Stimulated activated CD8-positive, alpha-beta memory T cell treated with anti-CD3 and anti-CD28 coated beads, Interleukin-12 subunit alpha, Interleukin-12 subunit beta, amount 100 ng/mL, for 24 hours (primary cell): ENCODE data around the gene ACTN1.

Experiments used
- DNase-seq: peaks from one replicate; pipeline ENCODE4 v3.0.0-alpha.2; 2020; ENCODE audit errors: extremely low read depth

The ACTN1 gene

GRCh38 chr14:68891851-68892660, 87.0 kb downstream of the ACTN1 start:
- DNase-seq: no peak

GRCh38 chr14:68890173-68890931, 88.8 kb downstream of the ACTN1 start:
- no peak for DNase-seq

- DNase-seq: no peak
Measured at GRCh38 chr14:68888883-68889282, 90.2 kb downstream of the ACTN1 start.

GRCh38 chr14:68888025-68888850, 90.9 kb downstream of the ACTN1 start:
- DNase-seq: no peak

GRCh38 chr14:68886109-68886434, 93.0 kb downstream of the ACTN1 start:
- DNase-seq: no peak

- DNase-seq: no peak
Measured at GRCh38 chr14:68885226-68886108, 93.6 kb downstream of the ACTN1 start.

- no peak for DNase-seq
Measured at GRCh38 chr14:68884031-68885030, 94.8 kb downstream of the ACTN1 start.

GRCh38 chr14:68882235-68882634, 96.9 kb downstream of the ACTN1 start:
- DNase-seq: no peak

- DNase-seq: no peak
Measured at GRCh38 chr14:68881396-68881795, 97.7 kb downstream of the ACTN1 start.

GRCh38 chr14:68880581-68881105, 98.5 kb downstream of the ACTN1 start:
- no peak for DNase-seq

- no peak for DNase-seq
Measured at GRCh38 chr14:68879841-68880575, 99.1 kb downstream of the ACTN1 start.

- no peak for DNase-seq
Measured at GRCh38 chr14:68879321-68879781, 99.8 kb downstream of the ACTN1 start.

- DNase-seq: no peak
Measured at GRCh38 chr14:68878908-68879307, 100.2 kb downstream of the ACTN1 start.

GRCh38 chr14:68877993-68878575, 101.0 kb downstream of the ACTN1 start:
- DNase-seq: no peak

GRCh38 chr14:68876976-68877375, 102.1 kb downstream of the ACTN1 start:
- DNase-seq: no peak

GRCh38 chr14:68874746-68875155, 104.4 kb downstream of the ACTN1 start:
- no peak for DNase-seq

- DNase-seq: no peak
Measured at GRCh38 chr14:68873376-68873775, 105.7 kb downstream of the ACTN1 start.

GRCh38 chr14:68871392-68871791, 107.7 kb downstream of the ACTN1 start:
- no peak for DNase-seq
